Amygdala (tissue), 56 donors: Measurements from ENCODE around the gene FCN1.

Experiments used
- DNase-seq, 56 donors: peaks; one replicate each; lab custom pipeline; 2025; lab: John Stamatoyannopoulos, UW

Gene FCN1

GRCh38 chr9:134918646-134919045 is 934 bp upstream of the FCN1 start:
- DNase-seq = no peak

GRCh38 chr9:134916161-134916665 is 1.5 kb downstream of the FCN1 start:
- DNase-seq = no peak

- no peak for DNase-seq
These were observed 2.4 kb downstream of the FCN1 start for GRCh38 chr9:134915046-134915985.

- DNase-seq = no peak
These were observed 3.2 kb downstream of the FCN1 start for GRCh38 chr9:134914501-134914834.

GRCh38 chr9:134913713-134914500 is 3.8 kb downstream of the FCN1 start:
- DNase-seq = no peak

- no peak for DNase-seq
These were observed 4.5 kb downstream of the FCN1 start for GRCh38 chr9:134913041-134913712.

GRCh38 chr9:134912126-134912840 is 5.4 kb downstream of the FCN1 start:
- no peak for DNase-seq

- no peak for DNase-seq
These were observed 7.9 kb downstream of the FCN1 start for GRCh38 chr9:134909511-134910481.

GRCh38 chr9:134908524-134909309 is 9.0 kb downstream of the FCN1 start:
- no peak for DNase-seq

- no peak for DNase-seq
These were observed 14.8 kb downstream of the FCN1 start for GRCh38 chr9:134902936-134903335.

GRCh38 chr9:134899818-134900217 is 17.9 kb downstream of the FCN1 start:
- DNase-seq = no peak

- DNase-seq = no peak
These were observed 18.5 kb downstream of the FCN1 start for GRCh38 chr9:134899168-134899567.

GRCh38 chr9:134898319-134898718 is 19.4 kb downstream of the FCN1 start:
- no peak for DNase-seq

- DNase-seq = no peak
These were observed 20.0 kb downstream of the FCN1 start for GRCh38 chr9:134897584-134898170.

GRCh38 chr9:134896834-134897583 is 20.7 kb downstream of the FCN1 start:
- no peak for DNase-seq

GRCh38 chr9:134895908-134896833 is 21.5 kb downstream of the FCN1 start:
- DNase-seq = peak in 12 of 56 donors; percentile 12 to 57 (median 23)
